Measurements from ENCODE around the gene TAF1. TPM values are rescaled to one million over a fixed set of nuclear protein-coding genes. Genes with fewer than 3 reads are reported as not detected.

Gene TAF1
- total RNA-seq, 1 experiment from 2014 or later = 31.2 TPM

DNA sequence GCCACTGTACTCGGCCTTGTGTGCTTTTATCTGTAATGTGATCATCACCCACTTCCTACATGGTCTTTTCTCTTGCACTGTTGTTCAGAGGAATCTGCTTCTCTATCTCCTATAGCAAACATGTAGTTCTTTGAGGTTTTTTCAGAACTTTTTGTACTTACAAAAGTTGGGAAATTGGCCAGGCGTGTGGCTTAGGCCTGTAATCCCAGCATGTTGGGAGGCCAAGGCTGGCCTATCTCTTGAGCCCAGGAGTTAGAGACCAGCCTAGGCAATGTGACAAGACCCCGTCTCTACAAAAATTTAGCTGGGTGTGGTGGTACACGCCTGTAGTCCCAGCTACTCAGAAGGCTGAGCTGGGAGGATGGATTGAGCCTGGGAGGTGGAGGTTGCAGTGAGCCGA is 30.4 kb downstream of the TAF1 start:
- Mint-ChIP-seq H3K4me1 (no peaks in the 10 kb centered on the region), H3K27me3 (ENCODE audit: low read depth) (no peaks in the 10 kb centered on the region), H3K9me3 (no peaks in the 10 kb centered on the region), H3K36me3 (peaks cover 67% of the 10 kb centered on the region), H3K27ac (no peak overlapping the region), H3K4me3 (no peak overlapping the region)
- DNase-seq (ENCODE audit: low spot score) (no peak), ATAC-seq (no peak)
- ChIA-PET POLR2A (interaction anchor here (0.7 kb wide), 1 partner anchor 113 kb away, joined by 3 read pairs; the partner anchor contains the start of gene NONO), CTCF (no interaction called here)
- TF ChIP-seq, protein P1, sequence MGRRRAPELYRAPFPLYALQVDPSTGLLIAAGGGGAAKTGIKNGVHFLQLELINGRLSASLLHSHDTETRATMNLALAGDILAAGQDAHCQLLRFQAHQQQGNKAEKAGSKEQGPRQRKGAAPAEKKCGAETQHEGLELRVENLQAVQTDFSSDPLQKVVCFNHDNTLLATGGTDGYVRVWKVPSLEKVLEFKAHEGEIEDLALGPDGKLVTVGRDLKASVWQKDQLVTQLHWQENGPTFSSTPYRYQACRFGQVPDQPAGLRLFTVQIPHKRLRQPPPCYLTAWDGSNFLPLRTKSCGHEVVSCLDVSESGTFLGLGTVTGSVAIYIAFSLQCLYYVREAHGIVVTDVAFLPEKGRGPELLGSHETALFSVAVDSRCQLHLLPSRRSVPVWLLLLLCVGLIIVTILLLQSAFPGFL (CRISPR knock-in tag; IDR thresholded peaks at IDR 0.05; ENCODE audit: borderline replicate concordance) = no peak
- TF ChIP-seq, protein P2, sequence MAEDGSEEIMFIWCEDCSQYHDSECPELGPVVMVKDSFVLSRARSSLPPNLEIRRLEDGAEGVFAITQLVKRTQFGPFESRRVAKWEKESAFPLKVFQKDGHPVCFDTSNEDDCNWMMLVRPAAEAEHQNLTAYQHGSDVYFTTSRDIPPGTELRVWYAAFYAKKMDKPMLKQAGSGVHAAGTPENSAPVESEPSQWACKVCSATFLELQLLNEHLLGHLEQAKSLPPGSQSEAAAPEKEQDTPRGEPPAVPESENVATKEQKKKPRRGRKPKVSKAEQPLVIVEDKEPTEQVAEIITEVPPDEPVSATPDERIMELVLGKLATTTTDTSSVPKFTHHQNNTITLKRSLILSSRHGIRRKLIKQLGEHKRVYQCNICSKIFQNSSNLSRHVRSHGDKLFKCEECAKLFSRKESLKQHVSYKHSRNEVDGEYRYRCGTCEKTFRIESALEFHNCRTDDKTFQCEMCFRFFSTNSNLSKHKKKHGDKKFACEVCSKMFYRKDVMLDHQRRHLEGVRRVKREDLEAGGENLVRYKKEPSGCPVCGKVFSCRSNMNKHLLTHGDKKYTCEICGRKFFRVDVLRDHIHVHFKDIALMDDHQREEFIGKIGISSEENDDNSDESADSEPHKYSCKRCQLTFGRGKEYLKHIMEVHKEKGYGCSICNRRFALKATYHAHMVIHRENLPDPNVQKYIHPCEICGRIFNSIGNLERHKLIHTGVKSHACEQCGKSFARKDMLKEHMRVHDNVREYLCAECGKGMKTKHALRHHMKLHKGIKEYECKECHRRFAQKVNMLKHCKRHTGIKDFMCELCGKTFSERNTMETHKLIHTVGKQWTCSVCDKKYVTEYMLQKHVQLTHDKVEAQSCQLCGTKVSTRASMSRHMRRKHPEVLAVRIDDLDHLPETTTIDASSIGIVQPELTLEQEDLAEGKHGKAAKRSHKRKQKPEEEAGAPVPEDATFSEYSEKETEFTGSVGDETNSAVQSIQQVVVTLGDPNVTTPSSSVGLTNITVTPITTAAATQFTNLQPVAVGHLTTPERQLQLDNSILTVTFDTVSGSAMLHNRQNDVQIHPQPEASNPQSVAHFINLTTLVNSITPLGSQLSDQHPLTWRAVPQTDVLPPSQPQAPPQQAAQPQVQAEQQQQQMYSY (CRISPR knock-in tag; IDR thresholded peaks at IDR 0.05) = no peak
- no peak for TF ChIP-seq ZNF416 (CRISPR knock-in tag; IDR thresholded peaks at IDR 0.05)

DNA sequence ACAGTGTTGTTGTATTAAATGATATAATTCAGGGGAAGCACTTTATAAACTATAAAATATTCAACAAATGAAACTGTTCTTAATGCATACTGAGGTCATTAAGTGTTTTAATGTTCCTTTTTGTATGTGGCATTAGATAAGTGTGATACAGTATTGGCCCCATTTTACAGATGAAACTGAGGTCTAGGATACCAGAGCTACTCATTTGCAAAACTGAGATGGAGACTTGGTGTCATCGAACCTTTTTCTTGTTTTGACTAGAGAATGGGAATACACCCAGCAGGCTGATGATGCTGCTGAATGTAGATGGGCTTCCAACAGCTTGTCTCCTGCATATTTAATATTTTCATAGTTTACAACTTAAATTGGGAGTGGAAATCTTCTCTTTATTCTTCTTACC is 34.6 kb downstream of the TAF1 start:
- POLR2A ChIA-PET = no interaction called here
- Mint-ChIP-seq H3K27me3 (ENCODE audit: low read depth) (no peaks in the 10 kb centered on the region), H3K9me3 (no peaks in the 10 kb centered on the region), H3K27ac (no peak overlapping the region), H3K4me3 (no peak overlapping the region), H3K4me1 (no peaks in the 10 kb centered on the region), H3K36me3 (peaks cover 38% of the 10 kb centered on the region)
- CTCF ChIA-PET = no interaction called here
- ATAC-seq = no peak
- no peak for DNase-seq (ENCODE audit: low spot score)
- TF ChIP-seq, protein P3, sequence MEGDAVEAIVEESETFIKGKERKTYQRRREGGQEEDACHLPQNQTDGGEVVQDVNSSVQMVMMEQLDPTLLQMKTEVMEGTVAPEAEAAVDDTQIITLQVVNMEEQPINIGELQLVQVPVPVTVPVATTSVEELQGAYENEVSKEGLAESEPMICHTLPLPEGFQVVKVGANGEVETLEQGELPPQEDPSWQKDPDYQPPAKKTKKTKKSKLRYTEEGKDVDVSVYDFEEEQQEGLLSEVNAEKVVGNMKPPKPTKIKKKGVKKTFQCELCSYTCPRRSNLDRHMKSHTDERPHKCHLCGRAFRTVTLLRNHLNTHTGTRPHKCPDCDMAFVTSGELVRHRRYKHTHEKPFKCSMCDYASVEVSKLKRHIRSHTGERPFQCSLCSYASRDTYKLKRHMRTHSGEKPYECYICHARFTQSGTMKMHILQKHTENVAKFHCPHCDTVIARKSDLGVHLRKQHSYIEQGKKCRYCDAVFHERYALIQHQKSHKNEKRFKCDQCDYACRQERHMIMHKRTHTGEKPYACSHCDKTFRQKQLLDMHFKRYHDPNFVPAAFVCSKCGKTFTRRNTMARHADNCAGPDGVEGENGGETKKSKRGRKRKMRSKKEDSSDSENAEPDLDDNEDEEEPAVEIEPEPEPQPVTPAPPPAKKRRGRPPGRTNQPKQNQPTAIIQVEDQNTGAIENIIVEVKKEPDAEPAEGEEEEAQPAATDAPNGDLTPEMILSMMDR (IDR thresholded peaks at IDR 0.05) = no peak
- TF ChIP-seq, protein P4, sequence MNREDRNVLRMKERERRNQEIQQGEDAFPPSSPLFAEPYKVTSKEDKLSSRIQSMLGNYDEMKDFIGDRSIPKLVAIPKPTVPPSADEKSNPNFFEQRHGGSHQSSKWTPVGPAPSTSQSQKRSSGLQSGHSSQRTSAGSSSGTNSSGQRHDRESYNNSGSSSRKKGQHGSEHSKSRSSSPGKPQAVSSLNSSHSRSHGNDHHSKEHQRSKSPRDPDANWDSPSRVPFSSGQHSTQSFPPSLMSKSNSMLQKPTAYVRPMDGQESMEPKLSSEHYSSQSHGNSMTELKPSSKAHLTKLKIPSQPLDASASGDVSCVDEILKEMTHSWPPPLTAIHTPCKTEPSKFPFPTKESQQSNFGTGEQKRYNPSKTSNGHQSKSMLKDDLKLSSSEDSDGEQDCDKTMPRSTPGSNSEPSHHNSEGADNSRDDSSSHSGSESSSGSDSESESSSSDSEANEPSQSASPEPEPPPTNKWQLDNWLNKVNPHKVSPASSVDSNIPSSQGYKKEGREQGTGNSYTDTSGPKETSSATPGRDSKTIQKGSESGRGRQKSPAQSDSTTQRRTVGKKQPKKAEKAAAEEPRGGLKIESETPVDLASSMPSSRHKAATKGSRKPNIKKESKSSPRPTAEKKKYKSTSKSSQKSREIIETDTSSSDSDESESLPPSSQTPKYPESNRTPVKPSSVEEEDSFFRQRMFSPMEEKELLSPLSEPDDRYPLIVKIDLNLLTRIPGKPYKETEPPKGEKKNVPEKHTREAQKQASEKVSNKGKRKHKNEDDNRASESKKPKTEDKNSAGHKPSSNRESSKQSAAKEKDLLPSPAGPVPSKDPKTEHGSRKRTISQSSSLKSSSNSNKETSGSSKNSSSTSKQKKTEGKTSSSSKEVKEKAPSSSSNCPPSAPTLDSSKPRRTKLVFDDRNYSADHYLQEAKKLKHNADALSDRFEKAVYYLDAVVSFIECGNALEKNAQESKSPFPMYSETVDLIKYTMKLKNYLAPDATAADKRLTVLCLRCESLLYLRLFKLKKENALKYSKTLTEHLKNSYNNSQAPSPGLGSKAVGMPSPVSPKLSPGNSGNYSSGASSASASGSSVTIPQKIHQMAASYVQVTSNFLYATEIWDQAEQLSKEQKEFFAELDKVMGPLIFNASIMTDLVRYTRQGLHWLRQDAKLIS (CRISPR knock-in tag; IDR thresholded peaks at IDR 0.05; ENCODE audit: borderline replicate concordance) = no peak
- TF ChIP-seq, protein P2 (CRISPR knock-in tag; IDR thresholded peaks at IDR 0.05) = no peak
- TF ChIP-seq ZNF138 (CRISPR knock-in tag; conservative IDR thresholded peaks at IDR 0.05) = no peak
- no peak for TF ChIP-seq HMGA2 (CRISPR knock-in tag; IDR thresholded peaks at IDR 0.05)
- TF ChIP-seq, protein P5, sequence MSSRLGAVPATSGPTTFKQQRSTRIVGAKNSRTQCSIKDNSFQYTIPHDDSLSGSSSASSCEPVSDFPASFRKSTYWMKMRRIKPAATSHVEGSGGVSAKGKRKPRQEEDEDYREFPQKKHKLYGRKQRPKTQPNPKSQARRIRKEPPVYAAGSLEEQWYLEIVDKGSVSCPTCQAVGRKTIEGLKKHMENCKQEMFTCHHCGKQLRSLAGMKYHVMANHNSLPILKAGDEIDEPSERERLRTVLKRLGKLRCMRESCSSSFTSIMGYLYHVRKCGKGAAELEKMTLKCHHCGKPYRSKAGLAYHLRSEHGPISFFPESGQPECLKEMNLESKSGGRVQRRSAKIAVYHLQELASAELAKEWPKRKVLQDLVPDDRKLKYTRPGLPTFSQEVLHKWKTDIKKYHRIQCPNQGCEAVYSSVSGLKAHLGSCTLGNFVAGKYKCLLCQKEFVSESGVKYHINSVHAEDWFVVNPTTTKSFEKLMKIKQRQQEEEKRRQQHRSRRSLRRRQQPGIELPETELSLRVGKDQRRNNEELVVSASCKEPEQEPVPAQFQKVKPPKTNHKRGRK (CRISPR knock-in tag; IDR thresholded peaks at IDR 0.05; ENCODE audit: borderline replicate concordance) = no peak
- TF ChIP-seq PRRX2 (CRISPR knock-in tag; IDR thresholded peaks at IDR 0.05) = no peak
- TF ChIP-seq MYBL2 (CRISPR knock-in tag; IDR thresholded peaks at IDR 0.05) = no peak
- no peak for TF ChIP-seq ATF1 (CRISPR knock-in tag; IDR thresholded peaks at IDR 0.05)
- TF ChIP-seq, protein P6, sequence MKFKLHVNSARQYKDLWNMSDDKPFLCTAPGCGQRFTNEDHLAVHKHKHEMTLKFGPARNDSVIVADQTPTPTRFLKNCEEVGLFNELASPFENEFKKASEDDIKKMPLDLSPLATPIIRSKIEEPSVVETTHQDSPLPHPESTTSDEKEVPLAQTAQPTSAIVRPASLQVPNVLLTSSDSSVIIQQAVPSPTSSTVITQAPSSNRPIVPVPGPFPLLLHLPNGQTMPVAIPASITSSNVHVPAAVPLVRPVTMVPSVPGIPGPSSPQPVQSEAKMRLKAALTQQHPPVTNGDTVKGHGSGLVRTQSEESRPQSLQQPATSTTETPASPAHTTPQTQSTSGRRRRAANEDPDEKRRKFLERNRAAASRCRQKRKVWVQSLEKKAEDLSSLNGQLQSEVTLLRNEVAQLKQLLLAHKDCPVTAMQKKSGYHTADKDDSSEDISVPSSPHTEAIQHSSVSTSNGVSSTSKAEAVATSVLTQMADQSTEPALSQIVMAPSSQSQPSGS (CRISPR knock-in tag; IDR thresholded peaks at IDR 0.05; ENCODE audit: borderline replicate concordance, low read depth) = no peak

All from WTC11 (cell line).